ENCODE data around the gene EVPL.

- peak in 2 of 3 experiments; percentile 11 to 21; a peak in 1 of 6 replicates for TF ChIP-seq CTCF (IDR thresholded peaks at IDR 0.05 in 2 of 3, conservative IDR thresholded peaks at IDR 0.05 in 1 of 3; ENCODE audit: borderline replicate concordance in 1 of 3, insufficient read depth in 1 of 3, low read depth in 2 of 3, low read length in 2 of 3)
- peak; percentile 84 for TF ChIP-seq YY1 (IDR thresholded peaks at IDR 0.05; ENCODE audit: extremely low read depth, insufficient replicate concordance, low read depth, low read length)
- TF ChIP-seq POLR2A (IDR thresholded peaks at IDR 0.05; ENCODE audit: borderline replicate concordance, extremely low read depth, insufficient read depth, insufficient read length) = peak; percentile 93
- no peak for TF ChIP-seq CEBPB (IDR thresholded peaks at IDR 0.05; ENCODE audit: low read depth)
- TF ChIP-seq POLR2AphosphoS5 (IDR thresholded peaks at IDR 0.05; ENCODE audit: low read depth, low read length) = peak; percentile 95
- TF ChIP-seq EGR1 (IDR thresholded peaks at IDR 0.05; ENCODE audit: low read depth) = peak; percentile 89
- TF ChIP-seq EZH2 (IDR thresholded peaks at IDR 0.05) = no peak
- no peak for TF ChIP-seq RAD21 (IDR thresholded peaks at IDR 0.05; ENCODE audit: low read depth)
- TF ChIP-seq SP1 (IDR thresholded peaks at IDR 0.05; ENCODE audit: low read depth) = peak; percentile 82
- TF ChIP-seq EZH2phosphoT487 (IDR thresholded peaks at IDR 0.05; ENCODE audit: borderline replicate concordance) = no peak
- no peak for TF ChIP-seq JUND (IDR thresholded peaks at IDR 0.05)
- peak; percentile 96 for TF ChIP-seq SIN3A (IDR thresholded peaks at IDR 0.05; ENCODE audit: low read depth)
Observed at GRCh38 chr17:75978938-75979704, 48.0 kb downstream of the EVPL start, which contains the start of the genes ACOX1 and TEN1.
